Measurements from ENCODE around the gene DLG1.

DNA sequence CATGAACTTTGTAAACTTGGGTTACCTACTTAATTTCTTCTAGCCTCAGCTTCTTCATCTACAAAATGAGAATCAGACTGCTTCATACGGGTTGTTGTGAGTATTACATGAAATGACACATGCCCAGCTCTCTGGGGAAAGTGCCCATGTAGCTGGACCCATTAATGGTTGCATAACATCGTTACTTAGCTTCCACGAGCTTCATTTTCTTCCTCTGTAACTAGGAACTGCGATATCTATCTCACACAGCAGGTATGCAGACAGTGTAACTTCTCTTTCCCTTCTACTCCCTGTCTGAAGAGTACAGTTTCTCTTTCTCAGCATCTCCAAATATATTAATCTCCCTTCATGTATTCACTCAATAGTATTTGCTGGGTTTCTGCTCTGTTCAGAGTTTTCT, 37.9 kb upstream of the DLG1 start:
- TF ChIP-seq ZNF274 (IDR thresholded peaks at IDR 0.05; ENCODE audit: low read depth, low read length) = no peak
- TF ChIP-seq YY1 (IDR thresholded peaks at IDR 0.05; ENCODE audit: insufficient read depth, insufficient read length) = no peak
